Activated T-cell treated with anti-CD3 and anti-CD28 coated beads for 4 hours (primary cell): ENCODE results near the gene TRIM65.

ENCODE experiments used
- DNase-seq: peaks from one replicate; pipeline ENCODE4 v3.0.0-alpha.2; 2020

Gene TRIM65

GRCh38 chr17:75849724-75850123 is 47.0 kb downstream of the TRIM65 start:
- DNase-seq = no peak

- no peak for DNase-seq
Observed at GRCh38 chr17:75849279-75849646, 47.5 kb downstream of the TRIM65 start.

DNA sequence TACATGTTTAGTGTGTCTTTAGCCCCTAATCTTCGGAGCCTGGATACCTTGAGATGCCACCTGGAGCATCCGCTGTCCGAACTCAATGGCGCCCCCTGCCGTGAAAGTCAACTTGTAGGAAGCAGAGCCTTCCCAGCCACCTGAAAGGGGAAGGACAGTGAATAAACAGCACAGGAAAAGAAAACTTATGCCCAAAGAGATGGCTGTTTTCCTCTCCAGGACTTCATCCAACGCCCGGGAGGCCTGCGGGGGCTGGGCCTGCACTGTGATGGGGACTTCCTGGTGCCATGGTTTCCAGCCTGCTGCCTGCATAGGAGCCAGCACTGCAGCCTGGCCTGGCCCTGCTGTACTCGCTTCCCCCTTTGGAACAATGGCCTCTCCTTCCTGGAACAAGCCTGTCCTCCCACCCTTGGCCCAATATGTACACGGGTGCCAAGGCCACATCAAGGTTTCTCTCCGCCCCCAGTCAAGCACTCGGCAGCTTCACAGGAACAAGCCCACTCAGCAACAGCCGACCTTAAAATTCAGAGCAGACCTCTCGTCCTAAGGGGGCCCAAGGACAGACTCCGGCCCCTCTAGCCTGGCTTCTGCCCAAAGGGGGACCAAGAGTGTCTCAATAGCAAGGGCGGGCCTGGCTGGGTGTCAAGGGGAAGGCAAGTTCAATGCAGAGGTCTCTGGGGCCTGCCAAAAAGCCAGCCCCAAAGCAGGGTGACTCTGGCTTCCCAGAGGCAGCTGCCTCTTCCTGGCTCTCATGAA is 48.0 kb downstream of the TRIM65 start:
- DNase-seq = peak; percentile 82

- no peak for DNase-seq
Observed at GRCh38 chr17:75847614-75848522, 48.9 kb downstream of the TRIM65 start.

- no peak for DNase-seq
Observed at GRCh38 chr17:75846692-75847613, 49.8 kb downstream of the TRIM65 start.

GRCh38 chr17:75845933-75846691 is 50.6 kb downstream of the TRIM65 start:
- no peak for DNase-seq

GRCh38 chr17:75845058-75845711 is 51.6 kb downstream of the TRIM65 start:
- DNase-seq = no peak

- DNase-seq = no peak
Observed at GRCh38 chr17:75844530-75845057, 52.2 kb downstream of the TRIM65 start.

DNA sequence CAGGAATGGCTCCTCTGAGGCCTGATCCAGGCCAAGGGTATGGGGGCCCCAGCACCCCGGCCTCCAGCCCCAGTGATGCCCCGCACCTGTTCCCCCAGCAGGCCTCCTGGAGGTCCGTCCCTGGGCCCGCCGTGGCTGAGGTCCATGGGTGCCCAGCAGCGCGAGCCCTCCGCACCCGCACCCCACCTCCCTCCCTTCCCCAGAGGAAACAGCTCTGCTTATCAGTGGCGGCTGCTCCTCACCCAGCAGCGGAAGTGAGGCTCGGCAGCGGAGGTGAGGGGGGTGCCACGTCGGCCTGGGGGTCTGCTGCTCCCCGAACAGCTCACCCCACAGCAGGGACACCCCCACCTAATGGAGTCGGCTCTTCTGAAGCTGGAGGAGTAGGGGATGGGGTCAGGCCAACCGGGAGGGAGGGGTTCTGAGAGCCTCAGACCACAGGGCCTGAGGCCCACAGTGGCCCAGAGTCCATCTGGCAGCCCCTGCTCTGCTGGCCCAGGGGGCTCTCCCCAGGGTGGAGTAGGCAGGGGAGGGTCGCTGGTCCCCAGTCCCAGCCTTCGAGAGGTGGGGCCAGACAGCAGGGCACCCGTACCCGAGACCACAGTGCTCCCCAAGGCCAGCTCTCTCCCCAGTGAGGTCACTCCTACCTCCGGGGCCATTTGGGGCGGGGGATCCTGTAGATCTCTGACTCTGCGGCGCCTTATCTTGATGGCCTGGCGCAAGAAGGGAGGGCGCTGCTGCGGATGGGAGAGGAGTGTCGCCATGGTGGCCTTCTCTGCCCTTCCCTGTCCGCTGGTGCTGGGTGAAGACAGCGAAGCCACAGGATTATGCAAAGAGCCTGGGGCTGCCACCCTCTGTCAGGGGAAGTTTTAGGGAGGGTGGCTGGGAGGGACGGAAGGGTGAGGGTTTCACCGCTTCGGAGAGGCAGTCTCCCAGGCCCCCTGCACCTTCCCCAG is 52.9 kb downstream of the TRIM65 start, which contains the start of gene UNC13D:
Gene UNC13D, minus strand, starts transcription at position 828 of the 953 bp plus-strand sequence. Its CDS starts 67 bp downstream, at position 761.
- peak; percentile 47 for DNase-seq

DNA sequence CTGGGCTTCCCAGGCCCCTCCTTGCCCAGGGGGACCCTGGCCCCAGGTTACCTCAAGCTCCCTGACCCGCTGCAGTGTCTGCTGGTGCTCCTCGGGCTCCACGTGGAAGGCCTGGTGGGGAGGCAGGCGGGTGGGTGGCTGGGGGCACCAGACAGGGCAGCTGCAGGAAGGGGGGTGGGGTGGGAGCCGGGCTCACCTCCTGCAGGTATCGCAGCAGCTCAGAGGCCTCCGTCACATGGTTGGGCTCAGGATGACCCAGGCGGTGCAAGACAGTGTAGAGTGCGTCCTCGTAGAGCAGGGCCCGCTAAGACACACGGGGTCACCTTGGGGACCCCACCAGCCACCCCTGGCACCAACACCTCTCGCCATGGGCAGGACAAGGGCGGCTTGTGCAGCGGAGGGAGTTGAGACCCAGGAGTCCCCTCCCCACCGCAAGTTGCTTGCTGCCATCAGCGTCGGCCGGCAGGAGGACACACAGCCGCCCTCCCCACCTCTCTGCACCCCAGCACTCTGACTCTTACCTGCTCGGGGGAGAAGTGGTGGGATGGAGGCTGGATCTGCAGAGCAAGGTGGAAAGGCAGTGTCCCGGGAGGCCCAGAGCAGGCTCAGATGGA is 53.7 kb downstream of the TRIM65 start:
- DNase-seq = no peak

DNA sequence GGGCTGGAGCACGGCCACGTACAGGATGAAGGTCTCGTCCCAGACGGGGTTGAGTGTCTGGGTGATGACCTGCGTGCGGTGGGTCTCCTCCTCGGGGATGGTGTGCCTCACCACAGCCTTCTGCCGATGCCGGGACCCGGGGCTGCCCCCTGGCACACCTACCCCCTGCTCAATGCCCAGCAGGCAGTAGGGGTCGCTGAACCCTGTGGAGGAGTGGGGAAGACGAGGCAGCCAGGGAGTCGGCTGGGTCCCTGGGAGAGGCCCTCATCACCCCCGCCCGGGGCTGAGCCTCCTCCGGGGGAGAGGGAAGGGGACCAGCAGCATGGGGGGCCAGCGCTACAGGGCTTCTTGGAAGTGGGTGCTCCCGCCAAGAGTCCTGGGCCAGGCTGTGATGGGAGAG is 54.3 kb downstream of the TRIM65 start:
- DNase-seq = no peak

GRCh38 chr17:75840799-75841164 is 56.0 kb downstream of the TRIM65 start:
- DNase-seq = no peak

DNA sequence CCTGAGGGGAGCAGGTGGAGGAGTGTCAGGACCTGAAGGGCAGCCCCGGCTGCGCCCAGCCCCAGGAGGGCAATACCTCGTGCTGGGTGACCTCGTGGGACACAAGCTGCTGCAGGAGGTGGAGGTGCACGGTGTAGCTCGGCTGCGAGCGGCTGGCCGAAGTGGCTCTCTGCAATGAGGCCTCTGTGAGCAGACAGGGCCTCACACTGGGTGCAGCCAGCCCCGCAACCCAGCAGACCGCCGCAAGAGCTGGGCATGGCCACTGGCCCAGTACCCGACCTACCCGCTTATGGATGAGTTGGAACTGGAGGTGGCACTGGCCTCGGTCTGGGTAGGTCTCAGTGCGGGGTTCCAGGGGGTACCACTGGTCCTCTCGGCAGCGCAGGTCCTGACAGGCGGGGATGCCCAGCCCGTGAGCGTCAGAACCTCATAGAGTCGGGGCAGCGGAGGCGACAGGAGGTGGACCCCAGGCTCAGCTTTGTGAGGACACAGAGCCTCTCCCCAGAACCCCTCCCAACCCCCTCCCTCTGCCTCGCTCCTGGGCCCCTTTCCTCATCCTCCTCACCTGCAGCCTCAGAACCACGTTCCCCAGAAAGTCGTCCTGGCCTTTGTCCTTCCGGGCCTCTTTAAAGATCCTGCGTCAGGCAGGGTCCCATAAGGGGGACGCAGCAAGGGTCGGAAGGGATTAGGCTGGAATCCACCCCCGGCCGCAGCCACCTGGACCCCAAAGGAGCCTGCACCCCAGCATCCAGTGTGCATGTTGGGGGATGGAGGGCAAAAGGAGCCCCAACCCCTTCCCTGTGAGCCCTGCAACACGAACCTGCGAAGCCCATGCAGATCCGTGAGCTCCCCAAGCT is 56.6 kb downstream of the TRIM65 start:
- no peak for DNase-seq
